GM12801 (cell line): ENCODE data around the gene SLC25A36.

ENCODE experiments used
- TF ChIP-seq, protein P1 (sequence below): IDR thresholded peaks from one replicate; pipeline ENCODE4 v1.5.1; 2011; ENCODE audit warnings: control low read depth; ENCODE audit not compliant: insufficient read length; ENCODE audit errors: extremely low read depth

SLC25A36 gene

DNA sequence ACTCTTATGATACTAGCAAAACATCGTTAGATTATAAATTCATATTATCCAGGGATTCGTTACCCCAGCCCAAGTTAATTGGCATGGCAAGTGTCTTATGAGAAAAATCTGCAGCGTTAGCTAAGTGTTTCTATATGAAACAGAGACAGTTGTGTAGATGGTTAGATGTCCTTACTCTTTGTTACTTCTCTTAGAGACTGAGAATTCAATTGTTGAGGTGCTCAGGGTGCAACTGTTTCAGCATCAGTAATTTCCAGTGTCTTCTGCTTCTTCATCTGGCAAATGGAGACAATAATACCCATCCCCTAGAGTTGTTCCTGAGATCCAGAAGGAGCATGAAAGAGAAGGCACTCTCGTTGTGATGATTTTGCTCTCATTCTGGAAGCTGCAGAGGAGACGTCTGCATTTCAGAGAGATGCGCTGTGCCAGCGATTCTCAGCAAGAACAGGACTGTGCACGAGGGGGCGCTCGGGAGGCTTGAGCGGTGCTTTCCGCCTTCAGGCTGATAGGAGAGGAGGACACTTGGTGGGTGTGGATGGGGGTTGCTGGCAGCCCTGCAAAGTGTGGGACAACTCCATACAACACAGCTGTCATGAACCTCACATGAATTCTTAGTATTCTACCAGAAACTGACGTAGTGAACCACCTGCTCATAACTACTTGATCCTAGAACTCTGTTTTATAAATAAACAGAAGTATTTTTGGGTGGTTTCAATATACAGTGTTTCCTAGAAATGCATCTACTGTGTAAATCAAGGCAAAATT lies 69.8 kb downstream of the SLC25A36 start:
- TF ChIP-seq, protein P1, sequence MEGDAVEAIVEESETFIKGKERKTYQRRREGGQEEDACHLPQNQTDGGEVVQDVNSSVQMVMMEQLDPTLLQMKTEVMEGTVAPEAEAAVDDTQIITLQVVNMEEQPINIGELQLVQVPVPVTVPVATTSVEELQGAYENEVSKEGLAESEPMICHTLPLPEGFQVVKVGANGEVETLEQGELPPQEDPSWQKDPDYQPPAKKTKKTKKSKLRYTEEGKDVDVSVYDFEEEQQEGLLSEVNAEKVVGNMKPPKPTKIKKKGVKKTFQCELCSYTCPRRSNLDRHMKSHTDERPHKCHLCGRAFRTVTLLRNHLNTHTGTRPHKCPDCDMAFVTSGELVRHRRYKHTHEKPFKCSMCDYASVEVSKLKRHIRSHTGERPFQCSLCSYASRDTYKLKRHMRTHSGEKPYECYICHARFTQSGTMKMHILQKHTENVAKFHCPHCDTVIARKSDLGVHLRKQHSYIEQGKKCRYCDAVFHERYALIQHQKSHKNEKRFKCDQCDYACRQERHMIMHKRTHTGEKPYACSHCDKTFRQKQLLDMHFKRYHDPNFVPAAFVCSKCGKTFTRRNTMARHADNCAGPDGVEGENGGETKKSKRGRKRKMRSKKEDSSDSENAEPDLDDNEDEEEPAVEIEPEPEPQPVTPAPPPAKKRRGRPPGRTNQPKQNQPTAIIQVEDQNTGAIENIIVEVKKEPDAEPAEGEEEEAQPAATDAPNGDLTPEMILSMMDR, result no peak

DNA sequence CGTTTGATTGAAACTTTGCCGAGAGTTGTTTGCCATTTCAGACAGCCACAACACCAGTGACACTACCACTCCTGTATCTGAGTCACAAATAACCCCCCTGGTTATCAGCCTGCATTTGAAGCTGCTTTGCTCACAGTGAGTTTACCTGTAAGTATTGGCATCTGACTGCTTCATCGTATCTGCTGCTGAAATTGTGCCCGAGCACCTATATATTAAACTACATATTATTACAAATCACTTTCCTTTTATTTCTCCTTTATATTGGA lies 70.3 kb downstream of the SLC25A36 start:
- TF ChIP-seq, protein P1, result no peak

- TF ChIP-seq, protein P1, result no peak
Observed at GRCh38 chr3:141012571-141012970, 70.9 kb downstream of the SLC25A36 start.

DNA sequence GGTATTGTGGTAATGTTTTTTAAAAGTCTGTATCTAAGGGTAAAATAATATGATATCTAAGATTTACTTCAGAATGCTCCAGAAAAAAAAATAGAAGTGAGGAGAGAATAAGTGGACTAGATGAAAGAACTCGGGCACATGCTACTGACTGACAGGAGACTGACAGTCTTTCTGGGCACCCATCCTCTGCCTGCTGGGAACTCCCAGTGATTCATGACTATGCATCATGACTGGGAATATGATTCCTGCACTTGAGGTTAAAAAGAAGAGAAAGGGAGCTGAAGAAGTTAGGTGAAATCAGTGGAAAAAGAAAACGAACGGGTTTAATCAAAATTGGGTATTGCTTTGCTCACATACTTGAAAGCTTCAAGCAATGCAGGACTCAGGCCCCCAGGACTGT lies 73.8 kb downstream of the SLC25A36 start:
- TF ChIP-seq, protein P1, result no peak

DNA sequence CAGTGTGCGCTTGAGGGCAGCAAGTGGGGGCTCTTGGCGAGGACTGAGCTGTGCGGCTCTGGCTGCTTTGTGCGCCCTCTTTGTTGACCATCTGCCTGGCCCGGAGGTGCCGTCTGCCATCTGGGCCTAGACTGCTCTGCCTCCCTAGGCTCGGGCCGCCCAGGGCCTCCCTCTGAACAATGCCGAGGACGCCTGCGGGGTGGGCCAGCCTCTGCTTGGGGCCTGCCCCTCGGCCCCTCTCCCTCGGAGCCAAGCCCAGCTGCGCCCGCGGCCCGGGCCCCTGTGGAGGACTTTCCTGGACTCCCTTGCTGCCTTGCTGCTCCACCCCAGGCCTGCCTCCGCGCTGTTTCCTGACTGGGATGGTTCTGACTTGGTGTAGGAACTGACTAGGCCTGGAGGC lies 77.6 kb downstream of the SLC25A36 start:
- TF ChIP-seq, protein P1, result no peak

GRCh38 chr3:141020143-141020830 lies 78.7 kb downstream of the SLC25A36 start:
- TF ChIP-seq, protein P1, result no peak

GRCh38 chr3:141021261-141021660 lies 79.6 kb downstream of the SLC25A36 start:
- TF ChIP-seq, protein P1, result no peak
